Adrenal gland (tissue), 5 donors: ENCODE data around the gene ZNF135.

ENCODE experiments used
- CTCF ChIP-seq, 6 experiments: fragments of 450-650 bp in 4 of 6; fragments of 200-600 bp in 2 of 6; sonication (generic) in 1 of 6; IDR thresholded peaks; 1 replicate in 5 of 6; 2 replicates in 1 of 6; pipeline versions ENCODE4 v1.5.1 to v1.8.0; 2016 to 2021; ENCODE audit warnings: antibody characterized with exemption in 6 of 6, mild to moderate bottlenecking in 2 of 6, moderate library complexity in 1 of 6
- POLR2A ChIP-seq, 2 donors: fragments of 450-650 bp; IDR thresholded peaks; one replicate each; pipeline ENCODE4 v1.6.1; 2017; ENCODE audit warnings: antibody characterized with exemption in 2 of 2, mild to moderate bottlenecking in 2 of 2, moderate library complexity in 1 of 2
- donor health status: DM: no; HTN: no; CAD: no.

GRCh38 chr19:58035863-58036262, 23.2 kb upstream of the ZNF135 start:
- TF ChIP-seq CTCF (IDR thresholded peaks at IDR 0.05) (no peak), POLR2A (IDR thresholded peaks at IDR 0.05) (no peak)
